Measurements from ENCODE around the gene PLA2G12A.
A peak's percentile ranks its signal among the peaks of the same experiment; 100 is the strongest.

Gene PLA2G12A

DNA sequence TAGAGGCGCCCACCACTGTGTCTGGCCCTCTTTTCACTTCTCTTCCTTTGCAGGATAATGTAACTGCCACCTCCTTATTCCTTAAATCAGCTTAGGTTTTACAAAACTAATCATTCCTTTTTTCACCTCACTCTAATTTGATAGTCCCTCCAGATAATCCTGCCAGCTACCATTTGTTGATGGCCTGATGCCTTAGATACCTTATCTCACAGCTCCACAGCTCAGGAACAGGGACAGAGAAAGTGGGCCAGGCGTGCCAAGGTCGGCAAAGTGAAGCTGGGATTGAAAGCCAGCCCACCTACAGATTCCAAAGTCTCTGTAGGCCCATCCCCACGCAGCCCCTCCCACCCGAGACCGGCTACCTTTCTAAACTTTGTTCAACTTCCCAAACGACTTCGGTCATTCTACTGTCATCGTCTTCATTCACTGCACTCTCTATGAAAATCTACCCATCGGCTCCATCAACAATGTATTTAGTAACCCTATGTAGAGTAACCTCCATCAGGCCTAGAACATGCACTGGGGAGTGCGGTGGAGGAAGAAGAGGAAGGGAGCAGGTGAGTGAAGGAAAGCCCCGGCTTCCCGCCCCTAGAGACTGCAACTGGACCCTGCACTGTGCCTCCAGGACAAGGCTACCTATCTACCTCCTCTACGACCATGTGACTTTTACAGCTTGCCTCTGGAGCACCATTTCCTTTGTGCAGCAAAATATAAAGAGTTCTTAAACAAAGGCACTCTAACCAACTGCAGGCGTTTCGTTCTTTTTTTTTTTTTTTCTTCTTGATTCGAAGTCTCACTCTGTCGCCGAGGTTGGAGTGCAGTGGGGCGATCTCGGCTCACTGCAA, 28.1 kb downstream of the PLA2G12A start:
- Histone ChIP-seq H2AFZ (ENCODE audit: low read length) (peak overlapping the region; percentile 94), H3K4me3 (ENCODE audit: low read length) (peak overlapping the region; percentile 86), H3K79me2 (ENCODE audit: low read length) (peaks cover 19% of the 10 kb centered on the region)

DNA sequence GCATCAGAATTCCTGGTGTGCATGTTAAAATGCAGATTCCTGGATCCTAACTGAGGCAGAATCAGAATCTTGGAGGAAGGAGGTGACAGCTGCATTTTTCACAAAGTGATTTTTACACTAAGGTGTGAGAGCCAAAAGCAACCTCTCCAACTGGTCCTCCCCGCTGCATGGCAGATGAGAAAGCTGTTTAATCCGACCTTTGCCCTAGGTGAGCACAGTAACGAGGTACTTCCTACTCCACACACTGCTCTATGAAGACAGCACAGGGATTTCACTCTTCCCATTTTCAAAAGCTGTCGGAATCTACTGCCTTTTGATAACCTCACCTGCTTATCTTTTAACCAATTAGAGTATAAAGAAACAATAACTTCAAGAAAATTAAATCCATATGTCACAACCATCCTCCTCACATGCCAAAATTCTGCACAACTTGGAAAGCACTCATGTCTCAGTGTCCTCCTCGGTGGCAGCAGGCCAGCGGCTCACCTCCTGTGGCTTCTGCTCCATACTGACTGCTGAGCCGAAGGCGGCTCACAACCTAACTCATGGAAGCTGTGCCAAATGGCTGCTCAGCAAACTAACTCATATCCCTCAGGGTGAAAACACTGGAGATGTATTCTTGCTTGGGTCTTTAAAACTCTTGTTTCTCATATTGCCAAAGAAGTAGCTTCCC, 30.2 kb downstream of the PLA2G12A start:
- no peak overlapping the region for H2AFZ ChIP-seq (ENCODE audit: low read length)
- H3K4me2 ChIP-seq (ENCODE audit: low read depth, low read length): no peak overlapping the region
- H3F3A ChIP-seq (ENCODE audit: insufficient read depth, low read length): peaks cover 15% of the 10 kb centered on the region
- H3K36me3 ChIP-seq (replicated peaks; ENCODE audit: insufficient read depth, low read length): no peaks in the 10 kb centered on the region
- no peaks in the 10 kb centered on the region for H3K27me3 ChIP-seq (replicated peaks; ENCODE audit: insufficient read depth, low read length)
- no peaks in the 10 kb centered on the region for H4K20me1 ChIP-seq (ENCODE audit: insufficient read depth, low read length)
- no peak overlapping the region for H3K4me3 ChIP-seq (ENCODE audit: low read length)
- no peaks in the 10 kb centered on the region for H3K9me3 ChIP-seq (replicated peaks; ENCODE audit: insufficient read depth, low read length)
- TF ChIP-seq EZH2phosphoT487 (IDR thresholded peaks at IDR 0.05; ENCODE audit: low read length) (no peak), EZH2 (optimal IDR thresholded peaks at IDR 0.05; ENCODE audit: low read depth, low read length) (no peak)
- TF ChIP-seq, protein P1, sequence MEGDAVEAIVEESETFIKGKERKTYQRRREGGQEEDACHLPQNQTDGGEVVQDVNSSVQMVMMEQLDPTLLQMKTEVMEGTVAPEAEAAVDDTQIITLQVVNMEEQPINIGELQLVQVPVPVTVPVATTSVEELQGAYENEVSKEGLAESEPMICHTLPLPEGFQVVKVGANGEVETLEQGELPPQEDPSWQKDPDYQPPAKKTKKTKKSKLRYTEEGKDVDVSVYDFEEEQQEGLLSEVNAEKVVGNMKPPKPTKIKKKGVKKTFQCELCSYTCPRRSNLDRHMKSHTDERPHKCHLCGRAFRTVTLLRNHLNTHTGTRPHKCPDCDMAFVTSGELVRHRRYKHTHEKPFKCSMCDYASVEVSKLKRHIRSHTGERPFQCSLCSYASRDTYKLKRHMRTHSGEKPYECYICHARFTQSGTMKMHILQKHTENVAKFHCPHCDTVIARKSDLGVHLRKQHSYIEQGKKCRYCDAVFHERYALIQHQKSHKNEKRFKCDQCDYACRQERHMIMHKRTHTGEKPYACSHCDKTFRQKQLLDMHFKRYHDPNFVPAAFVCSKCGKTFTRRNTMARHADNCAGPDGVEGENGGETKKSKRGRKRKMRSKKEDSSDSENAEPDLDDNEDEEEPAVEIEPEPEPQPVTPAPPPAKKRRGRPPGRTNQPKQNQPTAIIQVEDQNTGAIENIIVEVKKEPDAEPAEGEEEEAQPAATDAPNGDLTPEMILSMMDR (IDR thresholded peaks at IDR 0.05; ENCODE audit: low read length): no peak
- H3K27ac ChIP-seq (ENCODE audit: low read length): no peak overlapping the region
- DNase-seq: no peak
- peaks cover 6% of the 10 kb centered on the region; the same call in 1 of the 2 replicates for H3K4me1 ChIP-seq (ENCODE audit: low read length)
- H3K9me2 ChIP-seq (replicated peaks; ENCODE audit: insufficient read depth, low read length): no peaks in the 10 kb centered on the region
- peaks cover 19% of the 10 kb centered on the region for H3K79me2 ChIP-seq (ENCODE audit: low read length)
- no peak overlapping the region for H3K9ac ChIP-seq (ENCODE audit: low read length)

More for the DNA sequence above, 28.1 kb downstream of the PLA2G12A start:
- H4K20me1 ChIP-seq (ENCODE audit: insufficient read depth, low read length): no peaks in the 10 kb centered on the region
- H3K27ac ChIP-seq (ENCODE audit: low read length): peak overlapping the region; percentile 60; the same call in 1 of the 2 replicates
- no peaks in the 10 kb centered on the region for H3K9me3 ChIP-seq (replicated peaks; ENCODE audit: insufficient read depth, low read length)
- H3K9ac ChIP-seq (ENCODE audit: low read length): peak overlapping the region; percentile 51; the same call in 1 of the 2 replicates
- TF ChIP-seq EZH2 (optimal IDR thresholded peaks at IDR 0.05; ENCODE audit: low read depth, low read length) (no peak), EZH2phosphoT487 (IDR thresholded peaks at IDR 0.05; ENCODE audit: low read length) (no peak)
- TF ChIP-seq, protein P1 (IDR thresholded peaks at IDR 0.05; ENCODE audit: low read length): no peak
- no peaks in the 10 kb centered on the region for H3K9me2 ChIP-seq (replicated peaks; ENCODE audit: insufficient read depth, low read length)
- peaks cover 6% of the 10 kb centered on the region; the same call in 1 of the 2 replicates for H3K4me1 ChIP-seq (ENCODE audit: low read length)
- H3K36me3 ChIP-seq (replicated peaks; ENCODE audit: insufficient read depth, low read length): no peaks in the 10 kb centered on the region
- peaks cover 15% of the 10 kb centered on the region for H3F3A ChIP-seq (ENCODE audit: insufficient read depth, low read length)
- DNase-seq: peak; percentile 27
- no peaks in the 10 kb centered on the region for H3K27me3 ChIP-seq (replicated peaks; ENCODE audit: insufficient read depth, low read length)
- peak overlapping the region; percentile 75 for H3K4me2 ChIP-seq (ENCODE audit: low read depth, low read length)

DNA sequence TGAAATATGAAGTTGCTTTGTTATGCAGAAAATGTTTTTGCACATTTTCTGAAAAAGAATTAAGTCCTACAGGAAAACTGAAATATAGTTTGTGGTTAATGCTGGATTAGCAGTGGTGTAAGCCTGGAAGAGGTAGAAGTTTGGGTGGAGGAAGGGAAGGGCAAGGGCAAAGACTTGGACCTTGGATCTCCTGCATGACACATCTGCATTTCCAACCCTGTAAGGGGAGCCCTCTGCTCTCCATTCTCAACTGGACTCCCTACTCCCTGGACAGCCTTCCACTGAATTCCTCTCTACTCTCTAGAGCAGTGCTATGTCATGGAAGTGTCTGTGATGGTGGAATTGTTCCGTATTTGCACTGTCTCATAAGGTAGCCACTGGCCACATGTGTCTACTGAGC, 31.2 kb downstream of the PLA2G12A start:
- H3K27ac ChIP-seq (ENCODE audit: low read length): no peak overlapping the region

More for the DNA sequence above, 31.2 kb downstream of the PLA2G12A start:
- Histone ChIP-seq H3K27me3 (replicated peaks; ENCODE audit: insufficient read depth, low read length) (no peaks in the 10 kb centered on the region), H3F3A (ENCODE audit: insufficient read depth, low read length) (peaks cover 15% of the 10 kb centered on the region), H2AFZ (ENCODE audit: low read length) (no peak overlapping the region), H4K20me1 (ENCODE audit: insufficient read depth, low read length) (no peaks in the 10 kb centered on the region), H3K4me3 (ENCODE audit: low read length) (no peak overlapping the region), H3K79me2 (ENCODE audit: low read length) (peaks cover 19% of the 10 kb centered on the region), H3K36me3 (replicated peaks; ENCODE audit: insufficient read depth, low read length) (no peaks in the 10 kb centered on the region), H3K9me2 (replicated peaks; ENCODE audit: insufficient read depth, low read length) (no peaks in the 10 kb centered on the region), H3K4me2 (ENCODE audit: low read depth, low read length) (no peak overlapping the region), H3K4me1 (ENCODE audit: low read length) (peaks cover 6% of the 10 kb centered on the region; the same call in 1 of the 2 replicates), H3K9me3 (replicated peaks; ENCODE audit: insufficient read depth, low read length) (no peaks in the 10 kb centered on the region), H3K9ac (ENCODE audit: low read length) (no peak overlapping the region)
- TF ChIP-seq EZH2 (optimal IDR thresholded peaks at IDR 0.05; ENCODE audit: low read depth, low read length): no peak
- TF ChIP-seq, protein P1 (IDR thresholded peaks at IDR 0.05; ENCODE audit: low read length): no peak
- TF ChIP-seq EZH2phosphoT487 (IDR thresholded peaks at IDR 0.05; ENCODE audit: low read length): no peak
- no peak for DNase-seq
